H9 (cell line): ENCODE data around the gene SPRED1. TPM values are rescaled to one million over a fixed set of nuclear protein-coding genes. Genes with fewer than 3 reads are reported as not detected.
A peak's percentile ranks its signal among the peaks of the same experiment; 100 is the strongest.

ENCODE experiments used
- DNase-seq: peaks from one replicate; pipeline ENCODE4 v3.0.0-alpha.2; 2017
- H2AFZ ChIP-seq: one replicate; pipeline ENCODE4 v1.6.1; 2013; ENCODE audit warnings: mild to moderate bottlenecking, low read length, control low read depth, moderate library complexity
- H2AK5ac ChIP-seq: 2 replicates; pipeline ENCODE4 v1.6.1; 2013; ENCODE audit warnings: low read length, control low read depth, mixed read lengths; ENCODE audit not compliant: insufficient read length
- H2BK120ac ChIP-seq: one replicate; pipeline ENCODE4 v1.6.1; 2013; ENCODE audit warnings: low read depth, mild to moderate bottlenecking, low read length, control low read depth, inconsistent platforms; ENCODE audit not compliant: poor library complexity, severe bottlenecking
- H2BK12ac ChIP-seq: 2 replicates; pipeline ENCODE4 v1.6.1; 2013; ENCODE audit warnings: low read length, control low read depth, mixed read lengths, low read depth; ENCODE audit not compliant: insufficient read length
- H2BK15ac ChIP-seq: 2 replicates; pipeline ENCODE4 v1.6.1; 2013; ENCODE audit warnings: low read depth, low read length, control low read depth
- H2BK20ac ChIP-seq: one replicate; pipeline ENCODE4 v1.6.1; 2013; ENCODE audit warnings: low read depth, mild to moderate bottlenecking, low read length, control low read depth, inconsistent platforms; ENCODE audit not compliant: poor library complexity, severe bottlenecking
- H2BK5ac ChIP-seq: 2 replicates; pipeline ENCODE4 v1.6.1; 2013; ENCODE audit warnings: low read length, control low read depth, mixed read lengths; ENCODE audit not compliant: insufficient read length
- H3K14ac ChIP-seq: 2 replicates; pipeline ENCODE4 v1.6.1; 2013; ENCODE audit warnings: low read length, control low read depth; ENCODE audit not compliant: insufficient read depth
- H3K18ac ChIP-seq: 2 replicates; pipeline ENCODE4 v1.6.1; 2013; ENCODE audit warnings: low read depth, mild to moderate bottlenecking, mixed read lengths, low read length, control low read depth; ENCODE audit not compliant: insufficient read length
- H3K23ac ChIP-seq: 2 replicates; pipeline ENCODE4 v1.6.1; 2013; ENCODE audit warnings: low read length, control low read depth, mixed read lengths, low read depth; ENCODE audit not compliant: insufficient read length
- H3K23me2 ChIP-seq: 2 replicates; pipeline ENCODE4 v1.6.1; 2013; ENCODE audit warnings: low read depth, mild to moderate bottlenecking, mixed read lengths, low read length, control low read depth; ENCODE audit not compliant: insufficient read length, poor library complexity, severe bottlenecking
- H3K27ac ChIP-seq: 2 replicates; pipeline ENCODE4 v1.5.1; 2013; ENCODE audit warnings: low read length, control low read depth, mixed read lengths, low read depth; ENCODE audit not compliant: insufficient read length
- H3K27me3 ChIP-seq: 2 replicates; pipeline ENCODE4 v1.6.1; 2013; ENCODE audit warnings: low read length, control low read depth, inconsistent platforms; ENCODE audit not compliant: insufficient read depth
- H3K4ac ChIP-seq: 2 replicates; pipeline ENCODE4 v1.6.1; 2013; ENCODE audit warnings: low read depth, mild to moderate bottlenecking, control low read depth, inconsistent platforms, low read length, moderate library complexity
- H3K4me1 ChIP-seq: 2 replicates; pipeline ENCODE4 v1.6.1; 2013; ENCODE audit warnings: low read length, control low read depth, inconsistent platforms; ENCODE audit not compliant: insufficient read depth
- H3K4me2 ChIP-seq: 2 replicates; pipeline ENCODE4 v1.6.1; 2013; ENCODE audit warnings: low read length, control low read depth, mixed read lengths; ENCODE audit not compliant: insufficient read length, insufficient read depth
- H3K56ac ChIP-seq: 2 replicates; pipeline ENCODE4 v1.6.1; 2013; ENCODE audit warnings: low read depth, mild to moderate bottlenecking, mixed read lengths, low read length, control low read depth; ENCODE audit not compliant: insufficient read length
- H3K79me1 ChIP-seq: 2 replicates; pipeline ENCODE4 v1.6.1; 2013; ENCODE audit warnings: low read depth, mild to moderate bottlenecking, moderate library complexity, low read length, control low read depth, inconsistent platforms; ENCODE audit not compliant: insufficient read depth, poor library complexity, severe bottlenecking
- H3K79me2 ChIP-seq: 2 replicates; pipeline ENCODE4 v1.6.1; 2013; ENCODE audit warnings: low read length, control low read depth, inconsistent platforms; ENCODE audit not compliant: insufficient read depth
- H3K9ac ChIP-seq: 2 replicates; pipeline ENCODE4 v1.6.1; 2013; ENCODE audit warnings: low read length, control low read depth, mixed read lengths; ENCODE audit not compliant: insufficient read length; ENCODE audit errors: extremely low read depth
- H3K9me3 ChIP-seq: one replicate; pipeline ENCODE4 v1.6.1; 2013; ENCODE audit warnings: low read depth, low read length, inconsistent platforms; ENCODE audit not compliant: control insufficient read depth
- H3T11ph ChIP-seq: one replicate; pipeline ENCODE4 v1.6.1; 2013; ENCODE audit warnings: mild to moderate bottlenecking, low read length, control low read depth, inconsistent platforms
- H4K20me1 ChIP-seq: one replicate; pipeline ENCODE4 v1.6.1; 2013; ENCODE audit not compliant: control insufficient read depth, insufficient read length, insufficient read depth
- H4K5ac ChIP-seq: 2 replicates; pipeline ENCODE4 v1.6.1; 2013; ENCODE audit warnings: low read depth, mild to moderate bottlenecking, mixed read lengths, low read length, control low read depth; ENCODE audit not compliant: insufficient read length
- H4K8ac ChIP-seq: replicated peaks from 2 replicates; pipeline ENCODE4 v1.6.1; 2013; ENCODE audit warnings: low read length, control low read depth, mixed read lengths, low read depth; ENCODE audit not compliant: insufficient read length
- H4K91ac ChIP-seq: 2 replicates; pipeline ENCODE4 v1.6.1; 2013; ENCODE audit warnings: low read depth, mild to moderate bottlenecking, moderate library complexity, mixed read lengths, low read length, control low read depth; ENCODE audit not compliant: insufficient read length
- H3K27ac Mint-ChIP-seq, 3 experiments: 2 replicates in 2 of 3; 3 replicates in 1 of 3; pipeline ENCODE4 v1.8.0; 2020 to 2021; ENCODE audit warnings: mixed read lengths in 3 of 3, mild to moderate bottlenecking in 1 of 3, moderate library complexity in 1 of 3
- H3K27me3 Mint-ChIP-seq: 2 replicates; pipeline ENCODE4 v1.8.0; 2021; ENCODE audit warnings: low read depth, mild to moderate bottlenecking, moderate library complexity, mixed read lengths
- H3K36me3 Mint-ChIP-seq, 3 experiments: 2 replicates in 2 of 3; 3 replicates in 1 of 3; pipeline ENCODE4 v1.8.0; 2020 to 2021; ENCODE audit warnings: low read depth in 3 of 3, mixed read lengths in 3 of 3; ENCODE audit not compliant: insufficient read depth in 1 of 3
- H3K4me1 Mint-ChIP-seq, 2 experiments: 2 replicates each; pipeline ENCODE4 v1.8.0; 2020; ENCODE audit warnings: mixed read lengths in 2 of 2
- H3K4me3 Mint-ChIP-seq, 2 experiments: 2 replicates in 1 of 2; 3 replicates in 1 of 2; pipeline ENCODE4 v1.8.0; 2020 to 2021; ENCODE audit warnings: mild to moderate bottlenecking in 2 of 2, mixed read lengths in 2 of 2, moderate library complexity in 1 of 2
- H3K9me3 Mint-ChIP-seq, 2 experiments: 2 replicates in 1 of 2; 3 replicates in 1 of 2; pipeline ENCODE4 v1.8.0; 2020; ENCODE audit warnings: mild to moderate bottlenecking in 2 of 2, mixed read lengths in 2 of 2, moderate library complexity in 1 of 2
- WGBS: extraction: QIAGEN DNeasy Blood & Tissue Kit; methylation state at CpG from one replicate; pipeline ENCODE4 v1.1.7; 2013; ENCODE audit warnings: missing lambda C conversion rate, low lambda C conversion rate, mixed read lengths; ENCODE audit not compliant: insufficient read length; ENCODE audit errors: extremely low coverage; 5-methylcytosine and 5-hydroxymethylcytosine counted together
- total RNA-seq: library from RNA; stranded (reverse); gene quantifications from 2 replicates; pipeline ENCODE4 v1.2.1, GENCODE V29; 2021
- TF ChIP-seq, protein P1 (sequence below): fragments of 200-600 bp; sonication (generic); conservative IDR thresholded peaks from 3 replicates; pipeline ENCODE4 v1.8.0; 2021; ENCODE audit warnings: antibody characterized with exemption, mild to moderate bottlenecking

SPRED1 gene
- total RNA-seq, 1 experiment from 2014 or later: 41.0 TPM

DNA sequence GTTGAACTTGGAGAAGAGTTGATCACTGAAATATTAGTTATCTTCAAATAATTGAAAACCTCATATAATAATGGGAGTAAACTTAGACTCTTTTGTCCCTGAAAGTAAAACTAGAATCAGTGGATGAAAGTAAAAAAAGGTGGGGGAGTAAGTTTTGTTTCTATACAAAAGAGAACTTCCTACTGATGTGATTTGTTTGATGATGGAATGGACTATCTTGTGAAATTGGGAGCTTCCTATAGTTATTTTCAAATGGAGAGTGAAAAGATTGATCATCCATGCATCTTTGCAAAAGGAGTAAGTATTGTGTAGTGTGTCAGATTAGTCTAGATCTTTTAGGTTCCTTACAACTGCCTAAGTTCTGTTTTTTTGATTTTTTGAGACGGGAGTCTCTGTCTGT lies 28.4 kb downstream of the SPRED1 start:
- TF ChIP-seq, protein P1, sequence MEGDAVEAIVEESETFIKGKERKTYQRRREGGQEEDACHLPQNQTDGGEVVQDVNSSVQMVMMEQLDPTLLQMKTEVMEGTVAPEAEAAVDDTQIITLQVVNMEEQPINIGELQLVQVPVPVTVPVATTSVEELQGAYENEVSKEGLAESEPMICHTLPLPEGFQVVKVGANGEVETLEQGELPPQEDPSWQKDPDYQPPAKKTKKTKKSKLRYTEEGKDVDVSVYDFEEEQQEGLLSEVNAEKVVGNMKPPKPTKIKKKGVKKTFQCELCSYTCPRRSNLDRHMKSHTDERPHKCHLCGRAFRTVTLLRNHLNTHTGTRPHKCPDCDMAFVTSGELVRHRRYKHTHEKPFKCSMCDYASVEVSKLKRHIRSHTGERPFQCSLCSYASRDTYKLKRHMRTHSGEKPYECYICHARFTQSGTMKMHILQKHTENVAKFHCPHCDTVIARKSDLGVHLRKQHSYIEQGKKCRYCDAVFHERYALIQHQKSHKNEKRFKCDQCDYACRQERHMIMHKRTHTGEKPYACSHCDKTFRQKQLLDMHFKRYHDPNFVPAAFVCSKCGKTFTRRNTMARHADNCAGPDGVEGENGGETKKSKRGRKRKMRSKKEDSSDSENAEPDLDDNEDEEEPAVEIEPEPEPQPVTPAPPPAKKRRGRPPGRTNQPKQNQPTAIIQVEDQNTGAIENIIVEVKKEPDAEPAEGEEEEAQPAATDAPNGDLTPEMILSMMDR: no peak
- Histone ChIP-seq H2BK20ac (no peak overlapping the region), H2AFZ (no peak overlapping the region), H4K5ac (no peak overlapping the region), H2BK5ac (no peak overlapping the region), H3K9me3 (no peaks in the 10 kb centered on the region), H3K27me3 (no peaks in the 10 kb centered on the region), H3K23me2 (no peaks in the 10 kb centered on the region), H3K79me1 (peaks cover 6% of the 10 kb centered on the region), H2BK15ac (no peak overlapping the region), H2BK12ac (no peak overlapping the region), H2AK5ac (no peak overlapping the region), H4K91ac (no peak overlapping the region), H3K56ac (no peak overlapping the region), H4K8ac (no peak overlapping the region), H3K23ac (no peak overlapping the region), H3K9ac (no peak overlapping the region), H4K20me1 (no peaks in the 10 kb centered on the region), H3K27ac (no peak overlapping the region), H3K14ac (no peak overlapping the region), H3K18ac (no peak overlapping the region), H2BK120ac (no peak overlapping the region), H3K79me2 (peaks cover 48% of the 10 kb centered on the region; the same call in 1 of the 2 replicates), H3K4me2 (no peak overlapping the region), H3T11ph (no peak overlapping the region), H3K4ac (no peak overlapping the region), H3K4me1 (no peaks in the 10 kb centered on the region)
- Mint-ChIP-seq H3K36me3 (peaks cover 0 to 3% (median 0%) of the 10 kb centered on the region in 3 experiments; a peak in 3 of 7 replicates), H3K9me3 (no peaks in the 10 kb centered on the region; a peak in 1 of 5 replicates), H3K4me1 (peaks cover 12 to 24% of the 10 kb centered on the region in 2 experiments), H3K27me3 (no peaks in the 10 kb centered on the region), H3K27ac (peak overlapping the region in 1 of 3 experiments; percentile 35; a peak in 1 of 7 replicates), H3K4me3 (no peak overlapping the region)
- WGBS: no CpG with 5 or more reads among the region's 1 CpG
- DNase-seq: no peak
